Peyer's patch (tissue), 4 donors: ENCODE data around the gene UGT1A10.

Experiments
- CTCF ChIP-seq, 6 experiments: fragments of 450-650 bp in 4 of 6; fragments of 200-600 bp in 2 of 6; sonication (generic) in 1 of 6; IDR thresholded peaks; one replicate each; pipeline ENCODE4 v1.5.1; 2017 to 2019; ENCODE audit warnings: antibody characterized with exemption in 6 of 6, mild to moderate bottlenecking in 3 of 6, moderate library complexity in 1 of 6
- POLR2A ChIP-seq, 2 donors: fragments of 450-650 bp; IDR thresholded peaks; one replicate each; pipeline ENCODE4 v1.5.1; 2017; ENCODE audit warnings: antibody characterized with exemption in 2 of 2, mild to moderate bottlenecking in 2 of 2, moderate library complexity in 2 of 2

- TF ChIP-seq CTCF (IDR thresholded peaks at IDR 0.05) (no peak), POLR2A (IDR thresholded peaks at IDR 0.05) (no peak)
Measured at GRCh38 chr2:233799087-233799665, 162.9 kb downstream of the UGT1A10 start.
